Measurements from ENCODE around the gene STRN. TPM values are rescaled to one million over a fixed set of nuclear protein-coding genes. Genes with fewer than 3 reads are reported as not detected.

STRN gene
- total RNA-seq, 1 donor from 2014 or later: 19.4 TPM

- no peak for DNase-seq (ENCODE audit: low read depth in 2 of 2)
These were observed 167.6 kb downstream of the STRN start for GRCh38 chr2:36798724-36799123.

- peak in 1 of 2 donors; percentile 7 for DNase-seq (ENCODE audit: low read depth in 2 of 2)
These were observed 168.8 kb downstream of the STRN start for GRCh38 chr2:36797324-36798070.

Other genes starting within 250 kb of the STRN start
- 20.9 and 30.0 TPM in 2 replicates for gene HEATR5B, start 117.8 kb upstream of the STRN start, total RNA-seq
- gene GPATCH11, start 118.0 kb upstream of the STRN start, total RNA-seq: 4.1 and 5.2 TPM in 2 replicates
- 16.8 and 17.5 TPM in 2 replicates for gene EIF2AK2, start 190.4 kb upstream of the STRN start, total RNA-seq
- gene SULT6B1, start 222.1 kb upstream of the STRN start, total RNA-seq: not detected in 2 replicates
- gene CEBPZOS, start 230.0 kb upstream of the STRN start, total RNA-seq: 4.6 and 7.4 TPM in 2 replicates